Measurements from ENCODE around the gene RFPL2. TPM values are rescaled to one million over a fixed set of nuclear protein-coding genes. Genes with fewer than 3 reads are reported as not detected.
"Not testable (repeated sequence)": the region's sequence is repeated elsewhere in the genome, so short reads cannot be mapped to it uniquely, and the experiment has no call there.

Gene RFPL2
- total and polyA plus RNA-seq, 2 donors (not counting 3 experiments of a cell fraction or from before 2014, with no cell fraction given): not detected

DNA sequence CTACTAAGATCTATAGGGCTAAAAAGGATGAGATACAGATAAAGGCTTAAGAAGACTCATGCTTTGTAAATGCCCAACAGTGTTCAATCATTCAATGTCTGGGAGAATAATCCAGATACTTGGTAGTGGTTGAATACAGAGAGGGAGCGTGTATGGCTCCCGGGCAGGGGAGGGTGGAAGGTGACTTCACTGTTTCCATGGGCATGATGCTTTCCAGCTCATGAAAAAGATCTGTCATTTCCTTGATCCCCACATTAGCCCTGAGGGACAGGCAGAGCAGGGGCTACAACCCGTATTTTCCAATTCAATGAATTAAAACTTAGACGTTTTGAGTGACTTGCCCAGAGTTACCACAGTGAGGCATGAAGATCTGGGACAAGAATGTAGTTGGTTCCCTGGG, 50.1 kb downstream of the RFPL2 start:
- CTCF ChIA-PET; H3K79me2 ChIP-seq (ENCODE audit: control insufficient read depth, insufficient read depth, low read length); POLR2A ChIA-PET; H3K4me3 ChIP-seq (replicated peaks in 1 of 3; ENCODE audit: insufficient read depth in 1 of 3, low read depth in 1 of 3, low read length in 3 of 3); H3K36me3 ChIP-seq (ENCODE audit: control insufficient read depth in 2 of 2, extremely low read depth in 1 of 2, insufficient read depth in 2 of 2, low read length in 2 of 2); BruUV-seq (replicated peaks); FAIRE-seq; H3K27me3 ChIP-seq (ENCODE audit: control insufficient read depth in 2 of 2, insufficient read depth in 2 of 2, low read length in 2 of 2); dilution Hi-C loops (cut with MboI; ENCODE audit: extremely low pct_ligation_motif_present, low sequenced_read_pairs); H3K27ac ChIP-seq (ENCODE audit: insufficient read depth, low read depth, low read length); intact Hi-C loops (cut with micrococcal nuclease); DNase-seq (ENCODE audit: low read depth, low spot score); H3K9ac ChIP-seq (replicated peaks; ENCODE audit: extremely low read depth, insufficient read depth, low read length); H3K4me2 ChIP-seq (ENCODE audit: insufficient read depth, low read length); H2AFZ ChIP-seq (ENCODE audit: low read depth, low read length); H3K4me1 ChIP-seq (ENCODE audit: control insufficient read depth, extremely low read depth, insufficient read depth, low read length); H3K9me3 ChIP-seq (replicated peaks; ENCODE audit: control insufficient read depth, insufficient read depth, low read length); H3K9me1 ChIP-seq (replicated peaks; ENCODE audit: control insufficient read depth, extremely low read depth, insufficient read depth, low read length); H4K20me1 ChIP-seq (replicated peaks; ENCODE audit: control insufficient read depth, extremely low read depth, insufficient read depth, low read length): not testable (repeated sequence)

DNA sequence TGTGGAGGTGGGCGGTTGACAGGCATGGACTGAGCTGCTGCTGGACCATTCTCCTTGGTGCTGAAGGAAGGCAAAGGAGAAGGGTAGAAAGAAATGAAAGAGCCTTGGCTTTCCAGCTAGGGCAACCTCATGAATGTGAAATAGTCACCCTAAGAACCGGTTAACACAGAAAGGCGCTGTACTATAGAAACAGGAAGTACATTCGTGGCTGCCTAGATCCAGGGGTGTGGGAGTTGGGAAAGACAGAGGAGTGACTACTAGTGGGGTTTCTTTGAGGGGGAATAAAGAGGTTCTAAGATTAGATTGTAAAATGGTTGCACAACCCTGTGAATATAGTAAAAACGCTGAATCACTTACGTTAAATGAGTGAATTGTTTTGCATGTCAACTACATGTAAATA, 53.2 kb downstream of the RFPL2 start:
- H3K27ac ChIP-seq (ENCODE audit: insufficient read depth, low read depth, low read length); H3K36me3 ChIP-seq (ENCODE audit: control insufficient read depth in 2 of 2, extremely low read depth in 1 of 2, insufficient read depth in 2 of 2, low read length in 2 of 2); H3K79me2 ChIP-seq (ENCODE audit: control insufficient read depth, insufficient read depth, low read length); dilution Hi-C loops (cut with MboI; ENCODE audit: extremely low pct_ligation_motif_present, low sequenced_read_pairs); POLR2A ChIA-PET; FAIRE-seq; H3K27me3 ChIP-seq (ENCODE audit: control insufficient read depth in 2 of 2, insufficient read depth in 2 of 2, low read length in 2 of 2); H3K4me2 ChIP-seq (ENCODE audit: insufficient read depth, low read length); intact Hi-C loops (cut with micrococcal nuclease); H3K4me1 ChIP-seq (ENCODE audit: control insufficient read depth, extremely low read depth, insufficient read depth, low read length); H2AFZ ChIP-seq (ENCODE audit: low read depth, low read length); H3K9ac ChIP-seq (replicated peaks; ENCODE audit: extremely low read depth, insufficient read depth, low read length); DNase-seq (ENCODE audit: low read depth, low spot score); CTCF ChIA-PET; BruUV-seq (replicated peaks); H3K4me3 ChIP-seq (replicated peaks in 1 of 3; ENCODE audit: insufficient read depth in 1 of 3, low read depth in 1 of 3, low read length in 3 of 3); H3K9me1 ChIP-seq (replicated peaks; ENCODE audit: control insufficient read depth, extremely low read depth, insufficient read depth, low read length); H3K9me3 ChIP-seq (replicated peaks; ENCODE audit: control insufficient read depth, insufficient read depth, low read length); H4K20me1 ChIP-seq (replicated peaks; ENCODE audit: control insufficient read depth, extremely low read depth, insufficient read depth, low read length): not testable (repeated sequence)

DNA sequence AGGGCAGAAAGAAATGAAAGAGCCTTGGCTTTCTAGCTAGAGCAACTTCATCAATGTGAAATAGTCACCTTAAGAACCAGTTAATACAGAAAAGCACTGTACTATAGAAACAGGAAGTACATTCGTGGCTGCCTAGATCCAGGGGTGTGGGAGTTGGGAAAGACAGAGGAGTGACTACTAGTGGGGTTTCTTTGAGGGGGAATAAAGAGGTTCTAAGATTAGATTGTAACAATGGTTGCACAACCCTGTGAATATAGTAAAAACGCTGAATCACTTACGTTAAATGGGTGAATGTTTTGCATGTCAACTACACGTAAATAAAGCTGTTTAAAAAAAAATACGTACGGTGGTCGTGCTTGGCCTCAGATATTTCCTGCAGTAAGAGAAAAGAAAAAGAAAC, 54.2 kb downstream of the RFPL2 start:
- H3K4me1 ChIP-seq (ENCODE audit: control insufficient read depth, extremely low read depth, insufficient read depth, low read length); H3K27ac ChIP-seq (ENCODE audit: insufficient read depth, low read depth, low read length); H3K9ac ChIP-seq (replicated peaks; ENCODE audit: extremely low read depth, insufficient read depth, low read length); H4K20me1 ChIP-seq (replicated peaks; ENCODE audit: control insufficient read depth, extremely low read depth, insufficient read depth, low read length); BruUV-seq (replicated peaks); DNase-seq (ENCODE audit: low read depth, low spot score); H3K27me3 ChIP-seq (ENCODE audit: control insufficient read depth in 2 of 2, insufficient read depth in 2 of 2, low read length in 2 of 2); POLR2A ChIA-PET; H3K36me3 ChIP-seq (ENCODE audit: control insufficient read depth in 2 of 2, extremely low read depth in 1 of 2, insufficient read depth in 2 of 2, low read length in 2 of 2); CTCF ChIA-PET; FAIRE-seq; intact Hi-C loops (cut with micrococcal nuclease); H3K79me2 ChIP-seq (ENCODE audit: control insufficient read depth, insufficient read depth, low read length); H3K4me2 ChIP-seq (ENCODE audit: insufficient read depth, low read length); H3K9me3 ChIP-seq (replicated peaks; ENCODE audit: control insufficient read depth, insufficient read depth, low read length); H3K4me3 ChIP-seq (replicated peaks in 1 of 3; ENCODE audit: insufficient read depth in 1 of 3, low read depth in 1 of 3, low read length in 3 of 3); dilution Hi-C loops (cut with MboI; ENCODE audit: extremely low pct_ligation_motif_present, low sequenced_read_pairs); H2AFZ ChIP-seq (ENCODE audit: low read depth, low read length); H3K9me1 ChIP-seq (replicated peaks; ENCODE audit: control insufficient read depth, extremely low read depth, insufficient read depth, low read length): not testable (repeated sequence)

DNA sequence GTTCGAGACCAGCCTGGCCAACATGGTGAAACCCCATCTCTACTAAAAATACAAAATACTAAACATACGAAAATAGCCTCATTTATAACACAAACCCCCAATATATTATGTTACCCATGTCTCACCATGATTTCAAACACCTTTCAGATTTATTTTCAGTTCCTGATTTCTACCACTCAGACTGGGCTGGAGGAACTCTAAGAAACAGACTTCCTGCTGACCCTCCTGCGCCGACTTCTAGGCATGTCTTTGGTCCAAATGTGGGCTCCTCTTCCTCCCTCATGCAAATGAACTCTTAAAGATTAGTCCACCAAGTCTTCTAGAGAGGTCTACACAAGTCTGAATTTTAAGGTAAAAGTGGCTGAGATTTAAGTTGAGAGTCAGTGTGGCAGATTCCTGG, 56.5 kb downstream of the RFPL2 start:
- H2AFZ ChIP-seq (ENCODE audit: low read depth, low read length); POLR2A ChIA-PET; FAIRE-seq; DNase-seq (ENCODE audit: low read depth, low spot score); H4K20me1 ChIP-seq (replicated peaks; ENCODE audit: control insufficient read depth, extremely low read depth, insufficient read depth, low read length); H3K9me3 ChIP-seq (replicated peaks; ENCODE audit: control insufficient read depth, insufficient read depth, low read length); H3K79me2 ChIP-seq (ENCODE audit: control insufficient read depth, insufficient read depth, low read length); H3K4me2 ChIP-seq (ENCODE audit: insufficient read depth, low read length); H3K27me3 ChIP-seq (ENCODE audit: control insufficient read depth in 2 of 2, insufficient read depth in 2 of 2, low read length in 2 of 2); H3K9me1 ChIP-seq (replicated peaks; ENCODE audit: control insufficient read depth, extremely low read depth, insufficient read depth, low read length); H3K36me3 ChIP-seq (ENCODE audit: control insufficient read depth in 2 of 2, extremely low read depth in 1 of 2, insufficient read depth in 2 of 2, low read length in 2 of 2); CTCF ChIA-PET; H3K4me1 ChIP-seq (ENCODE audit: control insufficient read depth, extremely low read depth, insufficient read depth, low read length); H3K4me3 ChIP-seq (replicated peaks in 1 of 3; ENCODE audit: insufficient read depth in 1 of 3, low read depth in 1 of 3, low read length in 3 of 3); H3K9ac ChIP-seq (replicated peaks; ENCODE audit: extremely low read depth, insufficient read depth, low read length); intact Hi-C loops (cut with micrococcal nuclease); H3K27ac ChIP-seq (ENCODE audit: insufficient read depth, low read depth, low read length); BruUV-seq (replicated peaks); dilution Hi-C loops (cut with MboI; ENCODE audit: extremely low pct_ligation_motif_present, low sequenced_read_pairs): not testable (repeated sequence)
